ENCODE measurements around the gene ZSCAN10.

ZSCAN10 gene

GRCh38 chr16:3066440-3066748 is 32.7 kb downstream of the ZSCAN10 start:
- ChIA-PET CTCF (interaction anchor here (2.0 to 5.8 kb wide), 3 partner anchors 34 to 63 kb away, joined by 8 to 43 read pairs (median 20); no protein-coding TSS in a partner anchor), POLR2A (interaction anchor here (0.8 kb wide), 1 partner anchor 8 kb away, joined by 3 read pairs; no protein-coding TSS in a partner anchor)
- TF ChIP-seq, protein P1, sequence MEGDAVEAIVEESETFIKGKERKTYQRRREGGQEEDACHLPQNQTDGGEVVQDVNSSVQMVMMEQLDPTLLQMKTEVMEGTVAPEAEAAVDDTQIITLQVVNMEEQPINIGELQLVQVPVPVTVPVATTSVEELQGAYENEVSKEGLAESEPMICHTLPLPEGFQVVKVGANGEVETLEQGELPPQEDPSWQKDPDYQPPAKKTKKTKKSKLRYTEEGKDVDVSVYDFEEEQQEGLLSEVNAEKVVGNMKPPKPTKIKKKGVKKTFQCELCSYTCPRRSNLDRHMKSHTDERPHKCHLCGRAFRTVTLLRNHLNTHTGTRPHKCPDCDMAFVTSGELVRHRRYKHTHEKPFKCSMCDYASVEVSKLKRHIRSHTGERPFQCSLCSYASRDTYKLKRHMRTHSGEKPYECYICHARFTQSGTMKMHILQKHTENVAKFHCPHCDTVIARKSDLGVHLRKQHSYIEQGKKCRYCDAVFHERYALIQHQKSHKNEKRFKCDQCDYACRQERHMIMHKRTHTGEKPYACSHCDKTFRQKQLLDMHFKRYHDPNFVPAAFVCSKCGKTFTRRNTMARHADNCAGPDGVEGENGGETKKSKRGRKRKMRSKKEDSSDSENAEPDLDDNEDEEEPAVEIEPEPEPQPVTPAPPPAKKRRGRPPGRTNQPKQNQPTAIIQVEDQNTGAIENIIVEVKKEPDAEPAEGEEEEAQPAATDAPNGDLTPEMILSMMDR (IDR thresholded peaks at IDR 0.05; ENCODE audit: control extremely low read depth, extremely low read depth, low read depth, missing control alignments), result no peak
- no peak for DNase-seq (ENCODE audit: extremely low spot score)

DNA sequence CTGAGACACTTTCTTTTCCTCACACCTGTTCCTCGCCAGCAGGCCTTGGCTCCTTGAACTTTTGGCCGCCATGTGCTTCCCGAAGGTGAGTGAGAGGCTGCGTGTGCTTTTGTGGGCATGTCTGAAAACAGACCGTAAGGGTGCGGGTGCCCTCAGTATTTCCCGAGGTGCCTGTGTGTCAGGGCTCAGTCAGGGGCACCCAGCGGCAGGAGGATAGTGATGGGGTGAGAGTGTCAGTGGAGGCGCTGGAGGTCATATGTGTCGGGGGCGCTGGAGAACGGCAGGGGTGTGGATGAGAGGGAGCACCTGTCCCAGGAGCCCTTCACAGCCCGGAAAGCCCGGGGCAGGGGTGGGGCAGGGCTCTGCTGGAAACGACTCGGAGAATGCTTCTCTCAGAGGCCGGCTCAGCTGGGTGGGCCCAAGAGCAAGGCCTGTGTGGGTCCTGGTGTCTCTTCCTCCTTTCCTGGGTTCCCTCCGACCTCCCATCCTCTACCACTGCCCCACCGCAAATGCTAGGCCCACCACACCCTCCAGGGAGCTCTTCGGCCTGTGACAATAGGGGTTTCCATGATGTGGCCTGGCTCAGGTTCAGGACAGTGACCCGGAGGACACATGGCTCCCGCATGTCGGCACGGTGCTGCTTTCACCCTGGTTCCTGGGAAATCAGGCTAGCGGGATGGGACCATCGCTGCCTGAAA is 33.2 kb downstream of the ZSCAN10 start:
- no peak for DNase-seq (ENCODE audit: extremely low spot score)
- ChIA-PET POLR2A (no interaction called here), CTCF (interaction anchor here (0.9 to 5.8 kb wide), 5 partner anchors 10 to 64 kb away, joined by 3 to 43 read pairs (median 8); no protein-coding TSS in a partner anchor)
- TF ChIP-seq, protein P1 (IDR thresholded peaks at IDR 0.05; ENCODE audit: control extremely low read depth, extremely low read depth, low read depth, missing control alignments), result no peak

GRCh38 chr16:3065069-3065741 is 33.9 kb downstream of the ZSCAN10 start, which contains the start of gene IL32:
Gene IL32, plus strand, starts transcription at chr16:3065640. Its CDS starts 172 bp downstream, at chr16:3065812.
- TF ChIP-seq, protein P1 (IDR thresholded peaks at IDR 0.05; ENCODE audit: control extremely low read depth, extremely low read depth, low read depth, missing control alignments), result no peak
- POLR2A ChIA-PET, result no interaction called here
- peak; percentile 72 for DNase-seq (ENCODE audit: extremely low spot score)
- CTCF ChIA-PET, result interaction anchor here (0.9 to 5.8 kb wide), 7 partner anchors 11 to 85 kb away, joined by 3 to 43 read pairs (median 4); no protein-coding TSS in a partner anchor

DNA sequence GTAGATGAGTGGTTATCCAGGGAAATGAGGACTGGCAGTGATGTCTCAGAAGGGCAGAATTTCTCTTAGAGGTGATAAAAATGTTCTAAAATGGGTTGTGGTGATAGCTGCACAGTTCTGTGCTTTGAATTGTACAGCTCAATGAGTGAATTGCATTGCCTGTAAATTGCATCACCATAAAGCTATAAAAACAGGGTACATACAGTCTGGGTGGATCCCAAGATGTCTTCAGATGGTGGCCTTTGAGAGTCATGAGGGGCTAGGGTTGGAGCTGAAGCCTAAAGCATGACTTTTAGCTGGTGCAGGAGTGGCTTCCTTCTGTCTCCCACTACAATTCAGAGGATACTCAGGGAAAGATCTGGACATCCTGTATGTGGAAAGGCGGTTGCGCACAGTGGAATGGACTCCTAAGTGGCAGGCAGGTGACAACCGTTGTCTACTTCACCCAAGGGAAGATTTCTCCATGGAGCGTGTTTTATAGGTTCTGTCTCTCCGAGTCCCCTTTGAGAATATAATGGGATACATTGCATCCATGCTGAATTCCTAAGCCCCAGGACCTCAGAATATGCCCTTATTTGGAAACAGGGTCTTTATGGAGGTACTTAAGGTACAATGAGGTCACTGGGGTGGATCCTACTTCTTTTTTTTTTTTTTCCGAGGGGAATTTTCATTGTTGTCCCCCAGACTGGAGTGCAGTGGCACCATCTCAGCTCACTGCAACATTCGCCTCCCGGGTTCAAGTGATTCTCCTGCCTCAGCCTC is 35.3 kb downstream of the ZSCAN10 start:
- CTCF ChIA-PET, result interaction anchor here (0.6 to 5.8 kb wide), 11 partner anchors 14 to 87 kb away, joined by 3 to 43 read pairs (median 4); no protein-coding TSS in a partner anchor
- POLR2A ChIA-PET, result no interaction called here
- TF ChIP-seq, protein P1 (IDR thresholded peaks at IDR 0.05; ENCODE audit: control extremely low read depth, extremely low read depth, low read depth, missing control alignments), result no peak
- DNase-seq (ENCODE audit: extremely low spot score), result no peak

- CTCF ChIA-PET, result interaction anchor here (1.0 to 5.8 kb wide), 6 partner anchors 32 to 67 kb away, joined by 3 to 43 read pairs (median 3); no protein-coding TSS in a partner anchor
- TF ChIP-seq, protein P1 (IDR thresholded peaks at IDR 0.05; ENCODE audit: control extremely low read depth, extremely low read depth, low read depth, missing control alignments), result no peak
- DNase-seq (ENCODE audit: extremely low spot score), result no peak
- POLR2A ChIA-PET, result no interaction called here
Measured at GRCh38 chr16:3062553-3062952, 36.5 kb downstream of the ZSCAN10 start.

All from GM10248 (cell line).